Measurements from ENCODE around the gene RAD9B. TPM values are rescaled to one million over a fixed set of nuclear protein-coding genes. Genes with fewer than 3 reads are reported as not detected.
"Not testable (repeated sequence)": the region's sequence is repeated elsewhere in the genome, so short reads cannot be mapped to it uniquely, and the experiment has no call there.

Gene RAD9B
- total and polyA plus RNA-seq, 4 donors: 0.12 to 1.5 (median 0.61) TPM

GRCh38 chr12:110465024-110465423, 37.1 kb upstream of the RAD9B start:
- Histone ChIP-seq H3K27me3 (ENCODE audit: control insufficient read depth in 3 of 3, insufficient read depth in 3 of 3, low read length in 2 of 3) (no peaks in the 10 kb centered on the region), H3K27ac (ENCODE audit: low read depth in 1 of 2, low read length in 1 of 2) (no peak overlapping the region), H3K9ac (ENCODE audit: insufficient read depth in 1 of 2, low read length in 2 of 2) (no peak overlapping the region), H3K4me1 (ENCODE audit: control insufficient read depth in 5 of 5, insufficient read depth in 5 of 5, low read length in 5 of 5) (peaks cover 4 to 17% (median 8%) of the 10 kb centered on the region in 5 donors), H3K4me3 (no peak overlapping the region), H3K36me3 (ENCODE audit: control insufficient read depth in 4 of 4, insufficient read depth in 4 of 4, low read length in 4 of 4) (peaks cover 0 to 14% (median 9%) of the 10 kb centered on the region in 4 donors), H3K9me3 (ENCODE audit: control insufficient read depth in 4 of 4, insufficient read depth in 3 of 4, low read length in 3 of 4) (no peaks in the 10 kb centered on the region)
- 92 to 95% methylated on average over 2 of the region's 2 CpGs for WGBS, 2 donors
- DNase-seq (no peak), ATAC-seq (ENCODE audit: insufficient read depth, low FRiP score) (no peak)
- no peak for TF ChIP-seq CTCF (IDR thresholded peaks at IDR 0.05; ENCODE audit: control extremely low read depth, extremely low read depth)

GRCh38 chr12:110465765-110466164, 36.4 kb upstream of the RAD9B start:
- not testable (repeated sequence) for H3K9me3 ChIP-seq (ENCODE audit: control insufficient read depth in 4 of 4, insufficient read depth in 3 of 4, low read length in 3 of 4); DNase-seq; H3K9ac ChIP-seq (ENCODE audit: insufficient read depth in 1 of 2, low read length in 2 of 2); H3K27ac ChIP-seq (ENCODE audit: low read depth in 1 of 2, low read length in 1 of 2); ATAC-seq (ENCODE audit: insufficient read depth, low FRiP score); H3K4me3 ChIP-seq; H3K27me3 ChIP-seq (ENCODE audit: control insufficient read depth in 3 of 3, insufficient read depth in 3 of 3, low read length in 2 of 3)
- peaks cover 4 to 17% (median 8%) of the 10 kb centered on the region in 5 donors for H3K4me1 ChIP-seq (ENCODE audit: control insufficient read depth in 5 of 5, insufficient read depth in 5 of 5, low read length in 5 of 5)
- 94 to 96% methylated on average over 11 of the region's 11 CpGs for WGBS, 2 donors
- H3K36me3 ChIP-seq (ENCODE audit: control insufficient read depth in 4 of 4, insufficient read depth in 4 of 4, low read length in 4 of 4): peaks cover 0 to 12% (median 8%) of the 10 kb centered on the region in 4 donors

- peak overlapping the region in 1 of 2 donors; percentile 86 for H3K9ac ChIP-seq (ENCODE audit: insufficient read depth in 1 of 2, low read length in 2 of 2)
- peaks cover 0 to 12% (median 8%) of the 10 kb centered on the region in 4 donors for H3K36me3 ChIP-seq (ENCODE audit: control insufficient read depth in 4 of 4, insufficient read depth in 4 of 4, low read length in 4 of 4)
- H3K27ac ChIP-seq (ENCODE audit: low read depth in 1 of 2, low read length in 1 of 2): no peak overlapping the region
- DNase-seq: no peak
- no peak overlapping the region for H3K4me3 ChIP-seq
- H3K9me3 ChIP-seq (ENCODE audit: control insufficient read depth in 4 of 4, insufficient read depth in 3 of 4, low read length in 3 of 4): no peaks in the 10 kb centered on the region
- H3K27me3 ChIP-seq (ENCODE audit: control insufficient read depth in 3 of 3, insufficient read depth in 3 of 3, low read length in 2 of 3): no peaks in the 10 kb centered on the region
- peaks cover 4 to 17% (median 8%) of the 10 kb centered on the region in 5 donors for H3K4me1 ChIP-seq (ENCODE audit: control insufficient read depth in 5 of 5, insufficient read depth in 5 of 5, low read length in 5 of 5)
- 56 to 61% methylated on average over 5 of the region's 5 CpGs for WGBS, 2 donors
- ATAC-seq (ENCODE audit: insufficient read depth, low FRiP score): no peak
- TF ChIP-seq CTCF (IDR thresholded peaks at IDR 0.05; ENCODE audit: control extremely low read depth, extremely low read depth): no peak
Measured at GRCh38 chr12:110466791-110467190, 35.3 kb upstream of the RAD9B start.

GRCh38 chr12:110467847-110468213, 34.3 kb upstream of the RAD9B start:
- no peak for DNase-seq
- Histone ChIP-seq H3K27ac (ENCODE audit: low read depth in 1 of 2, low read length in 1 of 2) (peak overlapping the region; percentile 75 to 78), H3K4me3 (peak overlapping the region; percentile 67), H3K4me1 (ENCODE audit: control insufficient read depth in 5 of 5, insufficient read depth in 5 of 5, low read length in 5 of 5) (peaks cover 4 to 17% (median 8%) of the 10 kb centered on the region in 5 donors), H3K36me3 (ENCODE audit: control insufficient read depth in 4 of 4, insufficient read depth in 4 of 4, low read length in 4 of 4) (peaks cover 0 to 11% (median 6%) of the 10 kb centered on the region in 4 donors), H3K27me3 (ENCODE audit: control insufficient read depth in 3 of 3, insufficient read depth in 3 of 3, low read length in 2 of 3) (no peaks in the 10 kb centered on the region), H3K9me3 (ENCODE audit: control insufficient read depth in 4 of 4, insufficient read depth in 3 of 4, low read length in 3 of 4) (no peaks in the 10 kb centered on the region), H3K9ac (ENCODE audit: insufficient read depth in 1 of 2, low read length in 2 of 2) (peak overlapping the region; percentile 67 to 86)
- 1% methylated on average over 15 of the region's 15 CpGs for WGBS, 2 donors
- TF ChIP-seq CTCF (IDR thresholded peaks at IDR 0.05; ENCODE audit: control extremely low read depth, extremely low read depth): no peak
- no peak for ATAC-seq (ENCODE audit: insufficient read depth, low FRiP score)

Data from lung (tissue), 12 donors.